Measurements from ENCODE around the gene COL20A1. TPM values are rescaled to one million over a fixed set of nuclear protein-coding genes. Genes with fewer than 3 reads are reported as not detected.

Gene COL20A1
- total and polyA plus RNA-seq, 10 donors = 0.12 to 2.1 (median 0.60) TPM; not detected in 2

DNA sequence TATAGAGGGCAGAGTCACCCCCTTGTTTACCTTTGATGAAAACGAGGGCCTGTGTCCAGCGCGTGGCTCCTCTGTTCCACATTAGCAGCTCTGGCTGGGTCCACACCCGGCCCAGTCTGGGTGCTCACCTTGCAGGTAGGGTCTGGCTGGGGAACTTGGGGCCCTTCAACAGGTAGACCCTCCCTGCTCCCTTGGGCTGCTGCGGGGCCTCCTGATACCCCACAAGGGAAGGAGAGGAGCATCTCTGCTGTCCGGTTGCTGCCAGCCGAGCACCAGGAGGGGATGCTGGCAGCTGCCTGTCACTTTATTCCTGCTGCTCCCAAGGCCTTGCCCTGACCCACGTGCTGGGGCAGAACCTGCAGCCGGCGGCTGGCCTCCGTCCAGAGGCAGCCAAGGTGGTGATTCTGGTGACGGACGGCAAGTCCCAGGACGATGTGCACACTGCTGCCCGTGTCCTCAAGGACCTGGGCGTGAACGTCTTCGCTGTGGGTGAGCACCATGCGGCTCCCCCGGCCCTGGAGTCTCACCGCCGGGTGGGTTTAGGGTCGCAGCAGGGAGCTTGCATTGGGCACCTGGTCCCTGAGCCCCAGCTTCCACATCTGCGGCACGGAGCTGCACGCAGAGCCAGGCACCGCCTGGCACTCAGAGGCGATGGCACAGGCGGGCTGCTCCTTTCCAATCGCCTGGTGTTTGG, 15.4 kb downstream of the COL20A1 start:
- WGBS, 5 donors = 81 to 90% (median 84%) methylated on average over 23 to 30 of the region's 30 CpGs
- DNase-seq = no peak

DNA sequence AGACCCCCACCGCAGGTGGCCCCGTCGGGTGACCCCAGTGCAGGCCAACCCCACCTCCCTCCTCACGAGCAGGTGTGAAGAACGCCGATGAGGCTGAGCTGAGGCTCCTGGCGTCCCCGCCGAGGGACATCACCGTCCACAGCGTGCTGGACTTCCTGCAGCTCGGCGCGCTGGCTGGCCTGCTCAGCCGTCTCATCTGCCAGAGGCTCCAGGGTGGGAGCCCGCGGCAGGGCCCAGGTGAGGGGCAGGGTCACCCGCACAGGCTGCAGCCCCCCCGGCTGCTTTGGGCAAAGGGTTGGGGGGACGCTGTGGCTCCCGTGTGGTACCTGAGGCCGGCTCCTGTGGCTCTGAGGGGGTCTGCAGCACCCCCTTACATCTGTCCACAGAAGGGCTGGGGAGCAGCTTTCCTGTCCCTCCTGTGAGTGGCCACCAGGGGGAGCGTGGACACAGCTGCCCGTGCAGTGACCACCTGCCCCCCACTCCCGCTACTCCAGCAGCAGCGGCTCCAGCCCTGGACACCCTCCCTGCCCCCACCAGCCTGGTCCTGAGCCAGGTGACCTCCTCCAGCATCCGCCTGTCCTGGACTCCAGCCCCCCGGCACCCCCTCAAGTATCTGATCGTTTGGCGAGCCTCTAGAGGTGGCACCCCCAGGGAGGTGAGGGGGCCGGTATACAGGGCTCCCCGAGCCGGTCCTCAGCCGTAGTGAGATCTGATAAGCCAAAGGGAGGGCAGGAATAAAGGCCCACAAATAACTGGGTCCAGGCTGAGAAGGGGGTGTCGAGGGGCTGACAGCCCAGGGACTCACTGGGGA, 16.5 kb downstream of the COL20A1 start:
- TF ChIP-seq POLR2AphosphoS5 (IDR thresholded peaks at IDR 0.05) = no peak
- TF ChIP-seq, protein P1, sequence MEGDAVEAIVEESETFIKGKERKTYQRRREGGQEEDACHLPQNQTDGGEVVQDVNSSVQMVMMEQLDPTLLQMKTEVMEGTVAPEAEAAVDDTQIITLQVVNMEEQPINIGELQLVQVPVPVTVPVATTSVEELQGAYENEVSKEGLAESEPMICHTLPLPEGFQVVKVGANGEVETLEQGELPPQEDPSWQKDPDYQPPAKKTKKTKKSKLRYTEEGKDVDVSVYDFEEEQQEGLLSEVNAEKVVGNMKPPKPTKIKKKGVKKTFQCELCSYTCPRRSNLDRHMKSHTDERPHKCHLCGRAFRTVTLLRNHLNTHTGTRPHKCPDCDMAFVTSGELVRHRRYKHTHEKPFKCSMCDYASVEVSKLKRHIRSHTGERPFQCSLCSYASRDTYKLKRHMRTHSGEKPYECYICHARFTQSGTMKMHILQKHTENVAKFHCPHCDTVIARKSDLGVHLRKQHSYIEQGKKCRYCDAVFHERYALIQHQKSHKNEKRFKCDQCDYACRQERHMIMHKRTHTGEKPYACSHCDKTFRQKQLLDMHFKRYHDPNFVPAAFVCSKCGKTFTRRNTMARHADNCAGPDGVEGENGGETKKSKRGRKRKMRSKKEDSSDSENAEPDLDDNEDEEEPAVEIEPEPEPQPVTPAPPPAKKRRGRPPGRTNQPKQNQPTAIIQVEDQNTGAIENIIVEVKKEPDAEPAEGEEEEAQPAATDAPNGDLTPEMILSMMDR (IDR thresholded peaks at IDR 0.05 in 8 of 11, conservative IDR thresholded peaks at IDR 0.05 in 3 of 11) = peak; percentile 39 to 86 (median 76)
- intact Hi-C loops (cut with DNase I; ENCODE audit: low total_unique reads) = loop anchor here (5.0 kb wide), 1 partner anchor 73 kb away; no protein-coding TSS in a partner anchor
- DNase-seq = no peak
- Histone ChIP-seq H3K36me3 (no peaks in the 10 kb centered on the region), H3K9me3 (no peaks in the 10 kb centered on the region), H3K27ac (no peak overlapping the region), H3K27me3 (replicated peaks in 1 of 7) (peaks cover 0 to 89% (median 24%) of the 10 kb centered on the region in 7 donors), H3K4me1 (peaks cover 0 to 24% (median 12%) of the 10 kb centered on the region in 6 donors), H3K4me3 (no peak overlapping the region)
- 29 to 61% (median 46%) methylated on average over 9 to 35 of the region's 35 CpGs for WGBS, 5 donors

More for the DNA sequence above, 15.4 kb downstream of the COL20A1 start:
- no peaks in the 10 kb centered on the region for H3K9me3 ChIP-seq
- no peak overlapping the region for H3K27ac ChIP-seq
- H3K27me3 ChIP-seq (replicated peaks in 1 of 7) = peaks cover 0 to 84% (median 24%) of the 10 kb centered on the region in 7 donors
- no peak overlapping the region for H3K4me3 ChIP-seq
- no peak for TF ChIP-seq POLR2A (IDR thresholded peaks at IDR 0.05)
- no peak for TF ChIP-seq POLR2AphosphoS5 (IDR thresholded peaks at IDR 0.05)
- peaks cover 0 to 24% (median 12%) of the 10 kb centered on the region in 6 donors for H3K4me1 ChIP-seq
- intact Hi-C loops (cut with DNase I; ENCODE audit: low total_unique reads) = no loop called here
- no peaks in the 10 kb centered on the region for H3K36me3 ChIP-seq

DNA sequence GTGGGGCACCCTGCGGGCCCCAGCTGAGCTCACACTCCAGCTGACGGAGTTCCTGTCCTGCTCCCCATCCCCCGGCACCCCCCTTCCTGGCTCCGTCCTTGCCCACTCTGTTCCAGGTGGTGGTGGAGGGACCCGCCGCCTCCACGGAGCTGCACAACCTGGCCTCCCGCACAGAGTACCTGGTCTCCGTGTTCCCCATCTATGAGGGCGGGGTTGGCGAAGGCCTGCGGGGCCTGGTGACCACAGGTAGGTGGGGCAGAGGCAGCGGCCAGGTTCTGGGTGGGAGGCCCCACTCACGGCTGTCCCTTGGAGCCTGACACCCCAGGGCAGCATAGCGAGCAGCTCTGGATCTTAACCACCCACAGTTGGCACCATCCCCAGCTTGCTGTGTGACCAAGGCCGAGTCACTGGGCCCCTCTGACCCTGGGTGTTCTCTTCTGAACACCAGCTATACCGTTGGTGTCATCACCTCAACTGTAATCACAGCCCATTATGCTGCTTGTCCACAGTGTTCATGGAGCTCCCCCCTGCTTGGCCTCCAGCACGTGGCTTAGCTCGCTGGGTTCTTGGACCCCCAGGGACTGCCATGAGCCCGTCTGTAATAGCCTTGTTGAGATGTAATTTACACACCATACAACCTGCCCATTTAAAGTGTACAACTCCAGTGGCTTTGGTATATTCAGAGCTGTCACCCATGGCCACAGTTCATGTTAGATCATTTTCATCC, 17.4 kb downstream of the COL20A1 start:
- intact Hi-C loops (cut with DNase I; ENCODE audit: low total_unique reads) = loop anchor here (5.0 kb wide), 1 partner anchor 72 kb away; no protein-coding TSS in a partner anchor
- H3K27ac ChIP-seq = no peak overlapping the region
- no peaks in the 10 kb centered on the region for H3K36me3 ChIP-seq
- peaks cover 0 to 31% (median 12%) of the 10 kb centered on the region in 6 donors for H3K4me1 ChIP-seq
- no peaks in the 10 kb centered on the region for H3K9me3 ChIP-seq
- no peak for DNase-seq
- WGBS, 5 donors = 71 to 80% (median 74%) methylated on average over 16 to 20 of the region's 20 CpGs
- H3K27me3 ChIP-seq (replicated peaks in 1 of 7) = peaks cover 0 to 89% (median 24%) of the 10 kb centered on the region in 7 donors
- TF ChIP-seq, protein P1 (IDR thresholded peaks at IDR 0.05 in 8 of 11, conservative IDR thresholded peaks at IDR 0.05 in 3 of 11) = no peak
- TF ChIP-seq POLR2A (IDR thresholded peaks at IDR 0.05) (no peak), POLR2AphosphoS5 (IDR thresholded peaks at IDR 0.05) (no peak)
- no peak overlapping the region for H3K4me3 ChIP-seq

DNA sequence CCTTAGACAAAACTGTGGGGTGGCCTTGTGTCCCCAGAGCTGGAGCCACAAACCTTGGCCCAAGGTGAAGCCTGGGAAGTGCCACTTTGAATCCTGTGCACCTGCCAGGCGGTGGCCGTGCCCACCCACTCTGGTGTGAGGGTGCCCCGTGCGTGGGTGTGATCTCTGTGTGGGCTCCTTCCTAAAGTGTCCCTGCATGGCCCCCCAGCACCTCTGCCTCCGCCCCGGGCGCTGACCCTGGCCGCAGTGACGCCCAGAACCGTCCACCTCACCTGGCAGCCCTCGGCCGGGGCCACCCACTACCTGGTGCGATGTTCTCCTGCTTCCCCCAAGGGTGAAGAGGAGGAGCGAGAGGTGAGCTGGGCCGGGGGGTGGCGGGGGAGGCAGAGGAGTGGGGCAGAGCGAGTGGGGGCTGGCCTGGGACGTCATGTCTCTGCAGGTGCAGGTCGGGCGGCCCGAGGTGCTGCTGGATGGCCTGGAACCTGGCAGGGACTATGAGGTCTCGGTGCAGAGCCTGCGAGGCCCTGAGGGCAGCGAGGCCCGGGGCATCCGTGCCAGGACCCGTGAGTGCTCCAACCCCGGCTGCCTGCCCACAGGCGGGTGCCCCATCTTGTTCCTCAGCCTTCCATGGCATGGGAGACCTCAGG, 18.3 kb downstream of the COL20A1 start:
- no peaks in the 10 kb centered on the region for H3K9me3 ChIP-seq
- TF ChIP-seq, protein P1 (IDR thresholded peaks at IDR 0.05 in 8 of 11, conservative IDR thresholded peaks at IDR 0.05 in 3 of 11) = no peak
- no peak for TF ChIP-seq POLR2AphosphoS5 (IDR thresholded peaks at IDR 0.05)
- TF ChIP-seq POLR2A (IDR thresholded peaks at IDR 0.05) = no peak
- H3K27ac ChIP-seq = no peak overlapping the region
- H3K4me3 ChIP-seq = no peak overlapping the region
- H3K27me3 ChIP-seq (replicated peaks in 1 of 7) = peaks cover 0 to 89% (median 20%) of the 10 kb centered on the region in 7 donors
- H3K36me3 ChIP-seq = no peaks in the 10 kb centered on the region
- WGBS, 5 donors = 76 to 86% (median 84%) methylated on average over 8 to 29 of the region's 29 CpGs
- intact Hi-C loops (cut with DNase I; ENCODE audit: low total_unique reads) = loop anchor here (5.0 kb wide), 1 partner anchor 71 kb away; no protein-coding TSS in a partner anchor
- H3K4me1 ChIP-seq = peaks cover 0 to 40% (median 13%) of the 10 kb centered on the region in 6 donors
- no peak for DNase-seq

All from spleen (tissue), 11 donors.